HepG2 (cell line): ENCODE results near the gene ARHGAP23. TPM values are rescaled to one million over a fixed set of nuclear protein-coding genes. Genes with fewer than 3 reads are reported as not detected.

Experiments
- CEBPB ChIP-seq: IDR thresholded peaks from 2 replicates; pipeline ENCODE4 v1.6.1; 2011; ENCODE audit warnings: low read depth, low read length, improper control_type of control experiment, borderline replicate concordance
- DPF2 ChIP-seq: sonication (generic); formaldehyde crosslinking; IDR thresholded peaks from 2 replicates; pipeline ENCODE4 v1.4.0; 2020; ENCODE audit warnings: mild to moderate bottlenecking, low read depth, missing genetic modification reagents, borderline replicate concordance
- FOXP1 ChIP-seq, 2 experiments: fragments of 450-650 bp in 1 of 2; IDR thresholded peaks; 2 replicates each; pipeline ENCODE4 v1.6.1; 2017 to 2018; ENCODE audit warnings: antibody characterized with exemption in 1 of 2
- GATA4 ChIP-seq: sonication (generic); IDR thresholded peaks from 2 replicates; pipeline ENCODE4 v1.6.1; 2016; ENCODE audit warnings: antibody characterized with exemption, low read depth, borderline replicate concordance
- GATAD2A ChIP-seq: IDR thresholded peaks from 2 replicates; pipeline ENCODE4 v1.6.1; 2016
- HBP1 ChIP-seq: IDR thresholded peaks from 2 replicates; pipeline ENCODE4 v1.6.1; 2016; ENCODE audit warnings: low read depth, control low read depth
- HDAC2 ChIP-seq: sonication (generic); formaldehyde crosslinking; IDR thresholded peaks from 2 replicates; pipeline ENCODE4 v1.4.0; 2020; ENCODE audit warnings: missing genetic modification reagents
- HNRNPLL ChIP-seq: fragments of 200-400 bp; formaldehyde crosslinking; IDR thresholded peaks from 2 replicates; pipeline ENCODE4 v1.6.1; 2017; ENCODE audit warnings: mild to moderate bottlenecking, low read depth, low read length; ENCODE audit not compliant: poor library complexity, severe bottlenecking
- HNRNPUL1 ChIP-seq: fragments of 200-400 bp; formaldehyde crosslinking; IDR thresholded peaks from 2 replicates; pipeline ENCODE4 v1.6.1; 2017; ENCODE audit warnings: low read depth, mild to moderate bottlenecking, low read length, moderate library complexity
- MEIS2 ChIP-seq: sonication (generic); formaldehyde crosslinking; IDR thresholded peaks from 2 replicates; pipeline ENCODE4 v1.9.0; 2021; ENCODE audit warnings: mild to moderate bottlenecking, missing genetic modification reagents
- MLX ChIP-seq: IDR thresholded peaks from 2 replicates; pipeline ENCODE4 v1.6.1; 2016
- PHB2 ChIP-seq: fragments of 450-650 bp; IDR thresholded peaks from 2 replicates; pipeline ENCODE4 v1.6.1; 2018; ENCODE audit not compliant: partially characterized antibody
- SP1 ChIP-seq, 2 experiments: fragments of 450-650 bp in 1 of 2; sonication (generic) in 1 of 2; formaldehyde crosslinking in 1 of 2; IDR thresholded peaks; 2 replicates each; pipeline versions ENCODE4 v1.4.0 to v1.6.1; 2016 to 2020; ENCODE audit warnings: missing genetic modification reagents in 1 of 2
- SPEN ChIP-seq: sonication (generic); formaldehyde crosslinking; IDR thresholded peaks from 2 replicates; pipeline ENCODE4 v1.5.1; 2020; ENCODE audit warnings: low read depth, mild to moderate bottlenecking, missing genetic modification reagents
- TSC22D2 ChIP-seq: sonication (generic); formaldehyde crosslinking; IDR thresholded peaks from 2 replicates; pipeline ENCODE4 v1.5.1; 2020; ENCODE audit warnings: missing genetic modification reagents, mild to moderate bottlenecking, borderline replicate concordance
- ZBTB38 ChIP-seq: sonication (generic); formaldehyde crosslinking; IDR thresholded peaks from 2 replicates; pipeline ENCODE4 v1.5.1; 2020; ENCODE audit warnings: mild to moderate bottlenecking, missing genetic modification reagents
- ZFP90 ChIP-seq: sonication (generic); formaldehyde crosslinking; IDR thresholded peaks from 2 replicates; pipeline ENCODE4 v1.8.0; 2022; ENCODE audit warnings: missing genetic modification reagents, mild to moderate bottlenecking, inconsistent platforms, borderline replicate concordance
- ZMAT3 ChIP-seq: sonication (generic); formaldehyde crosslinking; conservative IDR thresholded peaks from 2 replicates; pipeline ENCODE4 v1.7.0; 2021; ENCODE audit warnings: missing genetic modification reagents
- ZNF180 ChIP-seq: sonication (generic); formaldehyde crosslinking; IDR thresholded peaks from 2 replicates; pipeline ENCODE4 v1.4.0; 2020; ENCODE audit warnings: low read depth, missing genetic modification reagents, borderline replicate concordance
- ZNF264 ChIP-seq: sonication (generic); formaldehyde crosslinking; IDR thresholded peaks from 2 replicates; pipeline ENCODE4 v1.4.0; 2020; ENCODE audit warnings: missing genetic modification reagents
- ZNF747 ChIP-seq: sonication (generic); formaldehyde crosslinking; IDR thresholded peaks from 2 replicates; pipeline ENCODE4 v1.8.1; 2023; ENCODE audit warnings: missing genetic modification reagents, mild to moderate bottlenecking, borderline replicate concordance
- ZNF780A ChIP-seq: sonication (generic); formaldehyde crosslinking; IDR thresholded peaks from 2 replicates; pipeline ENCODE4 v1.8.0; 2022; ENCODE audit warnings: mild to moderate bottlenecking, missing genetic modification reagents, moderate library complexity
- ZSCAN29 ChIP-seq: sonication (generic); formaldehyde crosslinking; conservative IDR thresholded peaks from 2 replicates; pipeline ENCODE4 v1.4.0; 2020; ENCODE audit warnings: mild to moderate bottlenecking, missing genetic modification reagents
- polyA plus RNA-seq, 8 experiments: library from polyadenylated mRNA; depleted of rRNA in 3 of 8; stranded (reverse) in 7 of 8; unstranded in 1 of 8; fragments of >200 nt; fragmentation: Illumina TruSeq in 4 of 8; extraction: Trizol in 4 of 8; gene quantifications; 2 replicates each; pipeline versions ENCODE4 v1.2.1 to v1.2.3, GENCODE V29; 2011 to 2016; ENCODE audit warnings: low read depth in 4 of 8, missing spikeins in 1 of 8, mixed read lengths in 1 of 8; ENCODE audit not compliant: insufficient read depth in 1 of 8
- total RNA-seq, 5 experiments: library from RNA; depleted of rRNA; stranded (reverse); fragments of >200 nt; fragmentation: Illumina TruSeq; extraction: Trizol; gene quantifications; 2 replicates each; pipeline ENCODE4 v1.2.3, GENCODE V29; 2016; ENCODE audit warnings: low read depth in 1 of 5
- TF ChIP-seq, protein P1 (sequence below), 2 experiments: IDR thresholded peaks; 2 replicates each; pipeline ENCODE4 v1.6.1; 2011 to 2012; ENCODE audit warnings: low read length in 2 of 2, borderline replicate concordance in 1 of 2, low read depth in 1 of 2, mild to moderate bottlenecking in 1 of 2, moderate library complexity in 1 of 2

Gene ARHGAP23
- total and polyA plus RNA-seq, 2 of the 13 experiments (the other 11 are each of a cell fraction or from before 2014, with no cell fraction given): 0.03 TPM; not detected in 1

DNA sequence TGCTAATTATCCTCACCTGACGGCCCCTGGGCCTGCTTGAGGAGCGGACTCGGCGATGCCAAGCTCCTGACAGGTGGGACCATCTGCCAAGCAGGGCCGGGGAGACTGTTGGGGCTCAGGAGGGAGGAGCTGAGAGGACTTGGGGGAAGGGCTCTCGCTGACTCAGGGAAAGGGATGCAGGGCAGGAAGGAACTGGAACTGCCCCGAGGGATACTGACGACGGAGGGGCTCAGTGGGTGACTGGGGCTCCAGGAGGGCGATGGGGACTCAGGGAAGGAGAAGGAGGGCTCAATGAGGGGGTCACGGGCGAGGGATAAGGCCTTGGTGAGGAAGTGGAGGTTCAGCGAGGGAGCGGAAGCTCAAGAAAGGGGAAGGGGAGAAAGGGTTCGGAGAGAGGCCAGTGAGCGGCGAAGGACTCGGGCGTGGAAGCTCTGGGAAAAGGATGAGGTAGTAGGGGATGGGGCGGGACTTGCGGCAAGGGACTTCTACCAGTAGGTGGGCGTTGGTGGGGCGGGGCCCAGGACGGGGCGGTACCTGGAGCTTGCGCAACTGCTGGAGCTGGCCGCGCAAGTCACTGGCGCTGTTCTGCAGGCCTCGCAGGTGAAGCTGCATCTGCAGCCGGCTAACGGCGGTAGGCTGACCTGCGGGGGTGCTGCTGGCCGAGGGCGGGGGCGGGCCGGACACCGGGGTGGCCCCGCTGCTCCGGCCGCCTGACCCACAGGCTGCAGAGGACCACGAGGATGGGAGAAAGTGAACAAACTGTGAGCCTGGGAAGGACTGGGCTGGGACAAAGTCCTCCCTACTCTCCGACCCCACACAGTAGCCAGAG, 131.0 kb downstream of the ARHGAP23 start (continued):
- peak; percentile 82 for TF ChIP-seq HDAC2 (CRISPR knock-in tag)
- no peak for TF ChIP-seq ZMAT3
- peak; percentile 26; the same call in 1 of the 2 replicates for TF ChIP-seq GATAD2A (CRISPR knock-in tag)
- TF ChIP-seq SP1 (IDR thresholded peaks at IDR 0.05): no peak
- TF ChIP-seq SP1 (CRISPR knock-in tag; IDR thresholded peaks at IDR 0.05): peak; percentile 93
- peak; percentile 82; the same call in 1 of the 2 replicates for TF ChIP-seq TSC22D2 (CRISPR knock-in tag)
- TF ChIP-seq ZSCAN29 (CRISPR knock-in tag): no peak
- peak; percentile 99 for TF ChIP-seq CEBPB
- peak; percentile 39; the same call in 1 of the 2 replicates for TF ChIP-seq ZFP90 (CRISPR knock-in tag)
- TF ChIP-seq, protein P1, sequence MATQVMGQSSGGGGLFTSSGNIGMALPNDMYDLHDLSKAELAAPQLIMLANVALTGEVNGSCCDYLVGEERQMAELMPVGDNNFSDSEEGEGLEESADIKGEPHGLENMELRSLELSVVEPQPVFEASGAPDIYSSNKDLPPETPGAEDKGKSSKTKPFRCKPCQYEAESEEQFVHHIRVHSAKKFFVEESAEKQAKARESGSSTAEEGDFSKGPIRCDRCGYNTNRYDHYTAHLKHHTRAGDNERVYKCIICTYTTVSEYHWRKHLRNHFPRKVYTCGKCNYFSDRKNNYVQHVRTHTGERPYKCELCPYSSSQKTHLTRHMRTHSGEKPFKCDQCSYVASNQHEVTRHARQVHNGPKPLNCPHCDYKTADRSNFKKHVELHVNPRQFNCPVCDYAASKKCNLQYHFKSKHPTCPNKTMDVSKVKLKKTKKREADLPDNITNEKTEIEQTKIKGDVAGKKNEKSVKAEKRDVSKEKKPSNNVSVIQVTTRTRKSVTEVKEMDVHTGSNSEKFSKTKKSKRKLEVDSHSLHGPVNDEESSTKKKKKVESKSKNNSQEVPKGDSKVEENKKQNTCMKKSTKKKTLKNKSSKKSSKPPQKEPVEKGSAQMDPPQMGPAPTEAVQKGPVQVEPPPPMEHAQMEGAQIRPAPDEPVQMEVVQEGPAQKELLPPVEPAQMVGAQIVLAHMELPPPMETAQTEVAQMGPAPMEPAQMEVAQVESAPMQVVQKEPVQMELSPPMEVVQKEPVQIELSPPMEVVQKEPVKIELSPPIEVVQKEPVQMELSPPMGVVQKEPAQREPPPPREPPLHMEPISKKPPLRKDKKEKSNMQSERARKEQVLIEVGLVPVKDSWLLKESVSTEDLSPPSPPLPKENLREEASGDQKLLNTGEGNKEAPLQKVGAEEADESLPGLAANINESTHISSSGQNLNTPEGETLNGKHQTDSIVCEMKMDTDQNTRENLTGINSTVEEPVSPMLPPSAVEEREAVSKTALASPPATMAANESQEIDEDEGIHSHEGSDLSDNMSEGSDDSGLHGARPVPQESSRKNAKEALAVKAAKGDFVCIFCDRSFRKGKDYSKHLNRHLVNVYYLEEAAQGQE (IDR thresholded peaks at IDR 0.05; ENCODE audit: borderline replicate concordance in 1 of 2, low read depth in 1 of 2, low read length in 2 of 2): peak in 1 of 2 experiments; percentile 6; a peak in 1 of 4 replicates
- TF ChIP-seq ZNF180: no peak
- no peak for TF ChIP-seq MEIS2 (CRISPR knock-in tag)
- peak; percentile 81 for TF ChIP-seq SPEN
- TF ChIP-seq HNRNPLL: peak; percentile 90
- peak; percentile 77 for TF ChIP-seq ZNF264
- no peak for TF ChIP-seq PHB2
- no peak for TF ChIP-seq ZNF747 (CRISPR knock-in tag)
- no peak for TF ChIP-seq FOXP1 (IDR thresholded peaks at IDR 0.05)
- no peak for TF ChIP-seq FOXP1 (CRISPR knock-in tag; IDR thresholded peaks at IDR 0.05)
- TF ChIP-seq DPF2: no peak; the same call in 1 of the 2 replicates
- TF ChIP-seq HBP1: peak; percentile 66; the same call in 1 of the 2 replicates
- TF ChIP-seq HNRNPUL1: no peak
- no peak for TF ChIP-seq ZNF780A (CRISPR knock-in tag)
- TF ChIP-seq MLX: no peak
- TF ChIP-seq GATA4: no peak
- peak; percentile 83; the same call in 1 of the 2 replicates for TF ChIP-seq ZBTB38 (CRISPR knock-in tag)
